ENCODE results near the gene SEC16A.

DNA sequence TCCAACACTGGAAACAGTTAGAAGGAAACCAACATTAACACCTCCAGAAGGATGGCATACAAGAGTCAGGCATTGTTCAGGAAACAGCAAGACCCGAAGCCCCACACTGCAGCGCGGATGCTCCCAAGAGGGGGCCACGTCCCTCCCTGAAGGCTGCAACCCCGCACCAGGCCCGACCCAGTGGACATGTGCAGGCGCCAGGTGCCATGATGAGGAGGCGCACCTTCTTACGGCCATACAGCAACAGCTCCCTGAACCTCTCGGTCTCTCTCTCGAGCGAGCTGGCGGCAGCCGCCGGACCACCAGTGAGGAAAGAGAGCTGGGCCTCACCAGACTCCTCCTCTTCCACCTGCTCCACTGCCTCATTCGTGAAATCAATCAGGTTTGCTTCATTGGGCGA lies 20.2 kb downstream of the SEC16A start:
- TF ChIP-seq, protein P1, sequence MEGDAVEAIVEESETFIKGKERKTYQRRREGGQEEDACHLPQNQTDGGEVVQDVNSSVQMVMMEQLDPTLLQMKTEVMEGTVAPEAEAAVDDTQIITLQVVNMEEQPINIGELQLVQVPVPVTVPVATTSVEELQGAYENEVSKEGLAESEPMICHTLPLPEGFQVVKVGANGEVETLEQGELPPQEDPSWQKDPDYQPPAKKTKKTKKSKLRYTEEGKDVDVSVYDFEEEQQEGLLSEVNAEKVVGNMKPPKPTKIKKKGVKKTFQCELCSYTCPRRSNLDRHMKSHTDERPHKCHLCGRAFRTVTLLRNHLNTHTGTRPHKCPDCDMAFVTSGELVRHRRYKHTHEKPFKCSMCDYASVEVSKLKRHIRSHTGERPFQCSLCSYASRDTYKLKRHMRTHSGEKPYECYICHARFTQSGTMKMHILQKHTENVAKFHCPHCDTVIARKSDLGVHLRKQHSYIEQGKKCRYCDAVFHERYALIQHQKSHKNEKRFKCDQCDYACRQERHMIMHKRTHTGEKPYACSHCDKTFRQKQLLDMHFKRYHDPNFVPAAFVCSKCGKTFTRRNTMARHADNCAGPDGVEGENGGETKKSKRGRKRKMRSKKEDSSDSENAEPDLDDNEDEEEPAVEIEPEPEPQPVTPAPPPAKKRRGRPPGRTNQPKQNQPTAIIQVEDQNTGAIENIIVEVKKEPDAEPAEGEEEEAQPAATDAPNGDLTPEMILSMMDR (IDR thresholded peaks at IDR 0.05): no peak
- TF ChIP-seq POLR2A (IDR thresholded peaks at IDR 0.05) (no peak), POLR2AphosphoS5 (IDR thresholded peaks at IDR 0.05) (no peak), EP300 (IDR thresholded peaks at IDR 0.05) (no peak)

All from stomach (tissue), 4 donors.